DOHH2 (cell line): ENCODE measurements around the gene DSTN.

Source experiments
- CTCF ChIP-seq: fragments of 200-600 bp; sonication (generic); IDR thresholded peaks from one replicate; pipeline ENCODE4 v1.5.1; 2014; ENCODE audit warnings: antibody characterized with exemption, mild to moderate bottlenecking, low read depth, low read length; ENCODE audit not compliant: poor library complexity, severe bottlenecking
- EZH2phosphoT487 ChIP-seq: fragments of 200-600 bp; sonication (generic); IDR thresholded peaks from 2 replicates; pipeline ENCODE4 v1.6.1; 2017; ENCODE audit warnings: borderline replicate concordance, mild to moderate bottlenecking, antibody characterized with exemption, low read length, moderate library complexity, mixed read lengths

GRCh38 chr20:17628101-17628841, 58.4 kb downstream of the DSTN start:
- TF ChIP-seq CTCF (no peak), EZH2phosphoT487 (no peak)
